ENCODE data around the gene CHST13. TPM values are rescaled to one million over a fixed set of nuclear protein-coding genes. Genes with fewer than 3 reads are reported as not detected.

CHST13 gene
- polyA plus RNA-seq, 6 donors from 2014 or later: 0.16 to 0.53 TPM; not detected in 4

- DNase-seq (no peak), ATAC-seq (ENCODE audit: low read depth in 2 of 2) (no peak)
- Mint-ChIP-seq H3K36me3 (no peaks in the 10 kb centered on the region), H3K27ac (no peak overlapping the region), H3K9me3 (peaks cover 0 to 4% (median 0%) of the 10 kb centered on the region in 7 donors), H3K4me1 (no peaks in the 10 kb centered on the region), H3K27me3 (peaks cover 4 to 9% (median 6%) of the 10 kb centered on the region in 3 donors), H3K4me3 (no peak overlapping the region)
Observed at GRCh38 chr3:126555795-126556636, 32.1 kb downstream of the CHST13 start.

- Mint-ChIP-seq H3K4me3 (no peak overlapping the region), H3K27ac (no peak overlapping the region), H3K36me3 (peaks cover 0 to 5% of the 10 kb centered on the region in 2 donors), H3K4me1 (no peaks in the 10 kb centered on the region), H3K9me3 (peaks cover 0 to 5% (median 0%) of the 10 kb centered on the region in 7 donors), H3K27me3 (peaks cover 0 to 7% (median 6%) of the 10 kb centered on the region in 3 donors)
- no peak for DNase-seq
- no peak for ATAC-seq (ENCODE audit: low read depth in 2 of 2)
Observed at GRCh38 chr3:126556637-126557414, 32.9 kb downstream of the CHST13 start.

GRCh38 chr3:126557415-126557745 is 33.4 kb downstream of the CHST13 start:
- no peak overlapping the region for H3K27ac Mint-ChIP-seq
- no peak overlapping the region for H3K4me3 Mint-ChIP-seq
- H3K9me3 Mint-ChIP-seq: peaks cover 0 to 11% (median 4%) of the 10 kb centered on the region in 7 donors
- peaks cover 0 to 7% of the 10 kb centered on the region in 2 donors for H3K36me3 Mint-ChIP-seq
- H3K4me1 Mint-ChIP-seq: no peaks in the 10 kb centered on the region
- H3K27me3 Mint-ChIP-seq: peaks cover 0 to 7% (median 6%) of the 10 kb centered on the region in 3 donors
- ATAC-seq (ENCODE audit: low read depth in 2 of 2) (no peak), DNase-seq (no peak)

GRCh38 chr3:126557761-126558160 is 33.8 kb downstream of the CHST13 start:
- no peak for ATAC-seq (ENCODE audit: low read depth in 2 of 2)
- Mint-ChIP-seq H3K27ac (no peak overlapping the region), H3K36me3 (peaks cover 0 to 10% of the 10 kb centered on the region in 2 donors), H3K27me3 (peaks cover 0 to 7% (median 6%) of the 10 kb centered on the region in 3 donors), H3K9me3 (peaks cover 2 to 15% (median 7%) of the 10 kb centered on the region in 7 donors), H3K4me3 (no peak overlapping the region), H3K4me1 (no peaks in the 10 kb centered on the region)
- DNase-seq: no peak

- Mint-ChIP-seq H3K36me3 (peaks cover 0 to 17% of the 10 kb centered on the region in 2 donors), H3K4me3 (peak within 1 kb of the TSS in 1 of 8 donors; percentile 63), H3K9me3 (peaks cover 4 to 22% (median 11%) of the 10 kb centered on the region in 7 donors), H3K27me3 (peaks cover 0 to 7% (median 7%) of the 10 kb centered on the region in 3 donors), H3K4me1 (no peaks in the 10 kb centered on the region), H3K27ac (no peak within 1 kb of the TSS)
- no peak for DNase-seq
- ATAC-seq (ENCODE audit: low read depth in 2 of 2): no peak
Observed at GRCh38 chr3:126558336-126559071, 34.5 kb downstream of the CHST13 start, which contains the start of gene C3orf22. Gene C3orf22 (minus strand): TSS chr3:126558932. CDS start chr3:126553390, 5,542 bp downstream.

GRCh38 chr3:126562737-126563276 is 38.9 kb downstream of the CHST13 start:
- peaks cover 0 to 17% of the 10 kb centered on the region in 2 donors for H3K36me3 Mint-ChIP-seq
- no peak overlapping the region for H3K27ac Mint-ChIP-seq
- DNase-seq (no peak), ATAC-seq (ENCODE audit: low read depth in 2 of 2) (no peak)
- H3K4me3 Mint-ChIP-seq: no peak overlapping the region
- peaks cover 8 to 17% (median 13%) of the 10 kb centered on the region in 3 donors for H3K27me3 Mint-ChIP-seq
- no peaks in the 10 kb centered on the region for H3K4me1 Mint-ChIP-seq
- peaks cover 4 to 24% (median 11%) of the 10 kb centered on the region in 7 donors for H3K9me3 Mint-ChIP-seq

- Mint-ChIP-seq H3K9me3 (peaks cover 0 to 8% (median 5%) of the 10 kb centered on the region in 7 donors), H3K4me3 (peak overlapping the region in 1 of 8 donors; percentile 63), H3K27ac (no peak overlapping the region), H3K36me3 (peaks cover 0 to 7% of the 10 kb centered on the region in 2 donors), H3K4me1 (no peaks in the 10 kb centered on the region), H3K27me3 (peaks cover 8 to 17% (median 12%) of the 10 kb centered on the region in 3 donors)
- no peak for DNase-seq
- no peak for ATAC-seq (ENCODE audit: low read depth in 2 of 2)
Observed at GRCh38 chr3:126567696-126568438, 43.9 kb downstream of the CHST13 start.

GRCh38 chr3:126568776-126569342 is 44.9 kb downstream of the CHST13 start:
- Mint-ChIP-seq H3K36me3 (no peaks in the 10 kb centered on the region), H3K4me3 (no peak overlapping the region), H3K4me1 (no peaks in the 10 kb centered on the region), H3K9me3 (peaks cover 0 to 3% (median 0%) of the 10 kb centered on the region in 7 donors), H3K27me3 (peaks cover 6 to 17% (median 16%) of the 10 kb centered on the region in 3 donors), H3K27ac (no peak overlapping the region)
- ATAC-seq (ENCODE audit: low read depth in 2 of 2) (no peak), DNase-seq (no peak)

- ATAC-seq (ENCODE audit: low read depth in 2 of 2) (no peak), DNase-seq (no peak)
- no peaks in the 10 kb centered on the region for H3K36me3 Mint-ChIP-seq
- H3K27ac Mint-ChIP-seq: no peak overlapping the region
- H3K9me3 Mint-ChIP-seq: peaks cover 0 to 3% (median 0%) of the 10 kb centered on the region in 7 donors
- H3K4me1 Mint-ChIP-seq: no peaks in the 10 kb centered on the region
- H3K27me3 Mint-ChIP-seq: peaks cover 6 to 17% (median 17%) of the 10 kb centered on the region in 3 donors
- H3K4me3 Mint-ChIP-seq: no peak overlapping the region
Observed at GRCh38 chr3:126569390-126569975, 45.5 kb downstream of the CHST13 start.

- Mint-ChIP-seq H3K27me3 (peaks cover 6 to 17% (median 16%) of the 10 kb centered on the region in 3 donors), H3K36me3 (no peaks in the 10 kb centered on the region)
Observed at GRCh38 chr3:126570103-126570541, 46.2 kb downstream of the CHST13 start.

GRCh38 chr3:126571078-126571477 is 47.1 kb downstream of the CHST13 start:
- H3K27me3 Mint-ChIP-seq: peaks cover 0 to 11% (median 7%) of the 10 kb centered on the region in 3 donors
- ATAC-seq (ENCODE audit: low read depth in 2 of 2): no peak
- H3K27ac Mint-ChIP-seq: no peak overlapping the region

More at GRCh38 chr3:126570103-126570541, 46.2 kb downstream of the CHST13 start:
- Mint-ChIP-seq H3K4me1 (no peaks in the 10 kb centered on the region), H3K27ac (no peak overlapping the region), H3K9me3 (peaks cover 0 to 3% (median 0%) of the 10 kb centered on the region in 7 donors), H3K4me3 (no peak overlapping the region)
- DNase-seq (no peak), ATAC-seq (ENCODE audit: low read depth in 2 of 2) (no peak)

More at GRCh38 chr3:126571078-126571477, 47.1 kb downstream of the CHST13 start:
- Mint-ChIP-seq H3K4me3 (no peak overlapping the region), H3K9me3 (no peaks in the 10 kb centered on the region), H3K36me3 (no peaks in the 10 kb centered on the region), H3K4me1 (no peaks in the 10 kb centered on the region)
- DNase-seq: no peak

Data from naive B cell (primary cell).